ENCODE data around the gene THSD4.

DNA sequence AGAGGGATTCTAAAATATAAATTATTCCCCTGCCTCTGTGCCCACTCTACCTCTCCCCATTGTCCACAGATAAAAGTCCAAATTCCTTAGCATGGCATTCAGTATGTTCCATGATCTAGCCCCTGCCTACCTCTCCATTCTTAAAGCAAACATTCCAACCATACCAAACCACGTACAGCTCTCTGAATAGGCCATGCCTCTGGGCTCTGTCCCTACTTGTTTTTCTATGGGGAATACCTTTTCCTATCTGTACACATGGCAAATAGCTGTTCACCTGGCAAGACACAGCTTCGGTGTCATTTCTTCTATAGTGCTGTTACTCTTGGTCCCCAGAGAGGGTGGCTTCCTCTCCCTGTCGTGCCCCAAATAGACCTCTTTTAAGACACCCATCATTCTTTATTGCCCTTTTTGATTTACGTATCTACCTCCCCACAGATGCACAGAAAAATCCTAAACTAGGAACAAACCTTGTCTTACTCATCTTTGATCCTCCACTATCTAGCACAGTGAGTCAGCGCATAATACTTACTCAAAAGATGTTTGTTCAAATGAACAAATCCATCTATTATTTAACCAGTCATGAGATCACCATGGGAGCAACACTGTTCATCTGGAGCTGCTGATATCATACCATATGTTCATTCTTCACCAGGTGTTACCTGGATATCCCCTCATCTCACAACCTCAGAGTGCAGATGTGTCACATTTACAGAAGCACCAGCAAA lies 329.8 kb downstream of the THSD4 start:
- no peak for TF ChIP-seq E2F6 (IDR thresholded peaks at IDR 0.05)
- TF ChIP-seq CTCF (IDR thresholded peaks at IDR 0.05; ENCODE audit: control extremely low read depth in 1 of 3, insufficient read depth in 1 of 3, low read depth in 1 of 3, low read length in 3 of 3), result no peak
- TF ChIP-seq EP300 (IDR thresholded peaks at IDR 0.05; ENCODE audit: borderline replicate concordance in 1 of 2, low read depth in 2 of 2, low read length in 2 of 2), result no peak
- TF ChIP-seq POLR2A (IDR thresholded peaks at IDR 0.05; ENCODE audit: control extremely low read depth in 1 of 2, low read depth in 2 of 2, low read length in 2 of 2), result no peak
- TF ChIP-seq RXRA (IDR thresholded peaks at IDR 0.05; ENCODE audit: insufficient read depth, low read depth, low read length), result no peak
- no peak for TF ChIP-seq POLR2AphosphoS5 (IDR thresholded peaks at IDR 0.05; ENCODE audit: low read depth, low read length)
- TF ChIP-seq JUN (IDR thresholded peaks at IDR 0.05; ENCODE audit: low read depth, low read length), result no peak
- no peak for TF ChIP-seq KDM1A (IDR thresholded peaks at IDR 0.05; ENCODE audit: borderline replicate concordance, low read length)
- TF ChIP-seq CBX5 (IDR thresholded peaks at IDR 0.05; ENCODE audit: low read depth, low read length), result no peak
- TF ChIP-seq JUND (IDR thresholded peaks at IDR 0.05; ENCODE audit: low read length), result no peak
- no peak for TF ChIP-seq RFX5 (IDR thresholded peaks at IDR 0.05; ENCODE audit: borderline replicate concordance, low read depth, low read length)

All from H1 (cell line).